ENCODE results near the gene ADGRG6. TPM values are rescaled to one million over a fixed set of nuclear protein-coding genes. Genes with fewer than 3 reads are reported as not detected.

The ADGRG6 gene
- total and polyA plus RNA-seq, 9 of the 15 experiments (the other 6 are each of a cell fraction or from before 2014, with no cell fraction given): under 0.01 to 0.11 (median 0.05) TPM; not detected in 5

DNA sequence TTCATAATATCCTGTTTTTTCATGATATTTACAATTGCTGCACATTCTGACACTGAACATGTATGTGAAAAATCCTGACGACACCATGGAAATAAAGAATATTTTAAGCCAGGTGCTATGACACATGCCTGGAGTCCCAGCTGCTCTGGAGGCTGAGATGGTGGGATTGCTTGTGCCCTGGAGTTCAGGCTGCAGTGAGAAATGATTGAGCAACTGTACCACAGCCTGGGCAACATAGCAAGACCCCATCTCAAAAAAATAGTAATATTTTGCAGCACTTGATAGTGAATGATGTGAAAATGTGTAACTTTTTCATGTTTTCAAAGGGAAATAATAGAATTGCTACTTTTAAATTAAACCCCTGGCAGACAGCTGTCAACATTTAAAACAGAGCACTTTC, 137.1 kb downstream of the ADGRG6 start:
- WGBS (ENCODE audit: insufficient coverage, low coverage, missing lambda C conversion rate): 0% methylated on average over 1 of the region's 1 CpG
- FAIRE-seq: no peak
- no TSS peak for BruUV-seq (replicated peaks)

DNA sequence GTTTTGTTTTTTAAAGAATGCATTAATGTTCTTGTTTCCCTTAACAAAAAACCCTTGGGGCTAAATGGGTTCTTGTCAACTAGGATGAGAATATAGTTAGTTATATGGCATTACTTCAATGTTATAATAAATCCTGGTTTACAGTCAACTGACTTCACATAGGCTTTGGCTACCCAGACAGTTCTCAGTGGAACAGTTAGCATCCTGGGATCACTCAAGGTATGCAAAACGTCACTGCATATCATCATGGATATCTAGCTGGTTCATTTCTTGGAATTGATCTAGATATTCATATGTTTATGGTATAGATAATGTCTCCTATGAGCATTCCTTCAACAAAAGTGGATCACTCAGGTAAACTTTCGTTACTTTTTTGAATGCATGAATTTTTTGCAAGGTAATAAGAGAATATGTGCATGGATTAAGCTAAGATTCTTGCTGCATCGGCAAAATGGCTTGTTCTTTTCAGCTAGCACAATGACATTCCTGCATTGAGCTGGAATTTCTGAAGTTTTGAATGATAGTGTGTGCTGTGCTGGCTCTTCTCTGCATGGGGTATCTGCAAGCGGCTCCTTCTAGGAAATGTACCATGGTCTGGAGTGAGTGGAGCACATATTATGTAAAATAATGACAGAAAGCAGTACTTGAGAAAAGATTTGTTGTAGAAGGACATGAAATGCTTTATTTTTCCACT, 138.9 kb downstream of the ADGRG6 start:
- POLR2A ChIA-PET: no interaction called here
- no peaks in the 10 kb centered on the region for H3K36me3 ChIP-seq (ENCODE audit: control insufficient read depth, insufficient read depth, low read length)
- no peak for TF ChIP-seq SMARCA5 (IDR thresholded peaks at IDR 0.05)
- TF ChIP-seq CREM (IDR thresholded peaks at IDR 0.05; ENCODE audit: low read depth): no peak
- TF ChIP-seq SRSF3 (IDR thresholded peaks at IDR 0.05; ENCODE audit: insufficient read depth, low read length): no peak
- no peak for TF ChIP-seq ZNF695 (CRISPR knock-in tag; IDR thresholded peaks at IDR 0.05)
- TF ChIP-seq FIP1L1 (IDR thresholded peaks at IDR 0.05; ENCODE audit: low read depth, low read length, poor library complexity, severe bottlenecking): no peak
- TF ChIP-seq, protein P1, sequence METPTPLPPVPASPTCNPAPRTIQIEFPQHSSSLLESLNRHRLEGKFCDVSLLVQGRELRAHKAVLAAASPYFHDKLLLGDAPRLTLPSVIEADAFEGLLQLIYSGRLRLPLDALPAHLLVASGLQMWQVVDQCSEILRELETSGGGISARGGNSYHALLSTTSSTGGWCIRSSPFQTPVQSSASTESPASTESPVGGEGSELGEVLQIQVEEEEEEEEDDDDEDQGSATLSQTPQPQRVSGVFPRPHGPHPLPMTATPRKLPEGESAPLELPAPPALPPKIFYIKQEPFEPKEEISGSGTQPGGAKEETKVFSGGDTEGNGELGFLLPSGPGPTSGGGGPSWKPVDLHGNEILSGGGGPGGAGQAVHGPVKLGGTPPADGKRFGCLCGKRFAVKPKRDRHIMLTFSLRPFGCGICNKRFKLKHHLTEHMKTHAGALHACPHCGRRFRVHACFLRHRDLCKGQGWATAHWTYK (CRISPR knock-in tag; IDR thresholded peaks at IDR 0.05): no peak
- no peak for TF ChIP-seq ZNF282 (CRISPR knock-in tag; IDR thresholded peaks at IDR 0.05)
- TF ChIP-seq KLF6 (CRISPR knock-in tag; IDR thresholded peaks at IDR 0.05; ENCODE audit: borderline replicate concordance): no peak
- no peak for TF ChIP-seq CSDE1 (IDR thresholded peaks at IDR 0.05)
- TF ChIP-seq, protein P2, sequence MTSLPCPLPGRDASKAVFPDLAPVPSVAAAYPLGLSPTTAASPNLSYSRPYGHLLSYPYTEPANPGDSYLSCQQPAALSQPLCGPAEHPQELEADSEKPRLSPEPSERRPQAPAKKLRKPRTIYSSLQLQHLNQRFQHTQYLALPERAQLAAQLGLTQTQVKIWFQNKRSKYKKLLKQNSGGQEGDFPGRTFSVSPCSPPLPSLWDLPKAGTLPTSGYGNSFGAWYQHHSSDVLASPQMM (CRISPR knock-in tag; IDR thresholded peaks at IDR 0.05): no peak
- no peak for TF ChIP-seq NCOA4 (IDR thresholded peaks at IDR 0.05; ENCODE audit: partially characterized antibody)
- no peak for TF ChIP-seq ZNF212 (CRISPR knock-in tag; IDR thresholded peaks at IDR 0.05)
- no peak for TF ChIP-seq TGIF2 (CRISPR knock-in tag; IDR thresholded peaks at IDR 0.05)
- no peak for TF ChIP-seq SREBF1 (IDR thresholded peaks at IDR 0.05; ENCODE audit: borderline replicate concordance, low read depth, low read length)
- TF ChIP-seq NFIX (CRISPR knock-in tag; IDR thresholded peaks at IDR 0.05; ENCODE audit: low read depth): no peak

More for the DNA sequence above, 137.1 kb downstream of the ADGRG6 start:
- DNase-seq (ENCODE audit: extremely low read depth in 1 of 4, low spot score in 3 of 4): no peak
- Histone ChIP-seq H3K36me3 (ENCODE audit: control insufficient read depth, insufficient read depth, low read length) (no peaks in the 10 kb centered on the region), H3K9me3 (replicated peaks; ENCODE audit: control insufficient read depth, insufficient read depth, low read depth, low read length) (no peaks in the 10 kb centered on the region), H3K79me2 (ENCODE audit: control insufficient read depth, insufficient read depth, low read length) (no peaks in the 10 kb centered on the region), H2AFZ (ENCODE audit: low read depth, low read length) (no peak overlapping the region), H3K9me1 (ENCODE audit: control insufficient read depth, insufficient read depth, low read length) (no peaks in the 10 kb centered on the region), H3K27me3 (ENCODE audit: control insufficient read depth in 2 of 2, insufficient read depth in 2 of 2, low read length in 2 of 2) (no peaks in the 10 kb centered on the region; a peak in 1 of 5 replicates), H3K4me3 (no peak overlapping the region), H3K27ac (ENCODE audit: extremely low read depth, low read depth, low read length) (no peak overlapping the region), H4K20me1 (replicated peaks; ENCODE audit: control insufficient read depth, insufficient read depth, low read length) (no peaks in the 10 kb centered on the region), H3K4me1 (replicated peaks in 1 of 2; ENCODE audit: control insufficient read depth in 2 of 2, insufficient read depth in 2 of 2, low read length in 2 of 2) (no peaks in the 10 kb centered on the region), H3K4me2 (ENCODE audit: insufficient read depth, low read length) (no peak overlapping the region), H3K9ac (ENCODE audit: insufficient read depth in 1 of 2, low read depth in 2 of 2, low read length in 2 of 2) (no peak overlapping the region)
- no peak for TF ChIP-seq EGR1 (conservative IDR thresholded peaks at IDR 0.05)
- peak; percentile 19 for TF ChIP-seq RBM25 (IDR thresholded peaks at IDR 0.05; ENCODE audit: low read depth, low read length, severe bottlenecking)
- no peak for TF ChIP-seq XRCC3 (IDR thresholded peaks at IDR 0.05)
- ChIA-PET POLR2A (no interaction called here), CTCF (ENCODE audit: low intra/inter-chr PET ratio) (no interaction called here)
- intact Hi-C loops (cut with micrococcal nuclease): no loop called here
- in situ Hi-C loops (cut with MboI): no loop called here
- ATAC-seq: no peak

More for the DNA sequence above, 138.9 kb downstream of the ADGRG6 start:
- 0% methylated on average over 4 of the region's 4 CpGs for WGBS (ENCODE audit: insufficient coverage, low coverage, missing lambda C conversion rate)
- Histone ChIP-seq H4K20me1 (replicated peaks; ENCODE audit: control insufficient read depth, insufficient read depth, low read length) (no peaks in the 10 kb centered on the region), H3K4me1 (replicated peaks in 1 of 2; ENCODE audit: control insufficient read depth in 2 of 2, insufficient read depth in 2 of 2, low read length in 2 of 2) (no peaks in the 10 kb centered on the region), H3K27ac (ENCODE audit: extremely low read depth, low read depth, low read length) (no peak overlapping the region), H3K4me3 (no peak overlapping the region), H2AFZ (ENCODE audit: low read depth, low read length) (no peak overlapping the region), H3K79me2 (ENCODE audit: control insufficient read depth, insufficient read depth, low read length) (no peaks in the 10 kb centered on the region), H3K9ac (ENCODE audit: insufficient read depth in 1 of 2, low read depth in 2 of 2, low read length in 2 of 2) (no peak overlapping the region), H3K27me3 (ENCODE audit: control insufficient read depth in 2 of 2, insufficient read depth in 2 of 2, low read length in 2 of 2) (no peaks in the 10 kb centered on the region; a peak in 1 of 5 replicates), H3K9me3 (replicated peaks; ENCODE audit: control insufficient read depth, insufficient read depth, low read depth, low read length) (no peaks in the 10 kb centered on the region), H3K9me1 (ENCODE audit: control insufficient read depth, insufficient read depth, low read length) (no peaks in the 10 kb centered on the region), H3K4me2 (ENCODE audit: insufficient read depth, low read length) (no peak overlapping the region)
- intact Hi-C loops (cut with micrococcal nuclease): no loop called here
- no peak for FAIRE-seq
- no peak for DNase-seq (ENCODE audit: extremely low read depth in 1 of 4, low spot score in 3 of 4)
- in situ Hi-C loops (cut with MboI): no loop called here
- no peak for ATAC-seq
- BruUV-seq (replicated peaks): no TSS peak
- CTCF ChIA-PET (ENCODE audit: low intra/inter-chr PET ratio): no interaction called here
